Measurements from ENCODE around the gene ACTG1. TPM values are rescaled to one million over a fixed set of nuclear protein-coding genes. Genes with fewer than 3 reads are reported as not detected.

Gene ACTG1
- total RNA-seq, 2 experiments from 2014 or later: 1,296 to 1,318 TPM

DNA sequence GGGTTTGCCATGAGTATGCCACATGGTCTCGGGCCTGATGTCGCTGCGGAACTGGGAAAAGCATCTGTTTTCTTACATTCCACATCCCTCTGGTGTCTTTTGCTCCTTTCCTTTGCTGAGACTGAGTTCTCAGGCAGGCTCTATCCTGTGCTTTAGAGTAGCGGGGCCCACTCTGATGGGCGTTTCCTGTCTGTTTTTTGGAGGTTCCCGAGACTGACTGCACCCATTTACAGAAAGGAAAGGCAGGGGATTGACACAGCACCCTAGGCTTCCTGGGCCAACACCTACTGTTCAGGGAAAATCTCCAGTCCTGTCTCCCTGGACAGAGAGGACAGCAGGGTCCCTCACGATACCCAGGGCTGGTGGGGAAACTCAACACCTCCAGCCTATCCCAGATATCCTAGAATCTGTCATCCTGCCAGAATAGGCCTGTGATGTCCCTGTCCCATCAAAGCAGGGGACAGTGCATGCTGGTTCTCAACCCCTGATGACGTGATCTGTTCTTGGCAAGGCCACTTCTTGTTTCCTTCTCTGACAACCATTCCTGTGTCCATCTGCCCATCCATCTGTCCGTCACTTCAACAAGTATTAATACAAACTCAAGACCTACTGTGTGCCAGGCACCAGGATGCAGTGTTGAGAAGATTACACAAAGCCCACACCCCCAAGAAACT is 42.2 kb downstream of the ACTG1 start:
- no peak for ATAC-seq (ENCODE audit: poor library complexity)
- intact Hi-C loops (cut with DNase I, micrococcal nuclease): no loop called here
- Histone ChIP-seq H3K36me3 (ENCODE audit: insufficient read depth, low read length) (no peaks in the 10 kb centered on the region), H3K4me3 (ENCODE audit: low read length) (no peak overlapping the region), H3K27me3 (ENCODE audit: control insufficient read depth in 1 of 2, insufficient read depth in 2 of 2, low read length in 2 of 2) (no peaks in the 10 kb centered on the region), H3K27ac (ENCODE audit: low read depth in 1 of 2, low read length in 2 of 2) (no peak overlapping the region), H3K4me1 (ENCODE audit: insufficient read depth, low read length) (no peaks in the 10 kb centered on the region), H3K9me3 (ENCODE audit: control insufficient read depth in 1 of 2, insufficient read depth in 1 of 2, low read length in 2 of 2) (peaks cover 0 to 7% of the 10 kb centered on the region in 2 experiments)
- ChIA-PET POLR2A (no interaction called here), CTCF (no interaction called here)
- H3K36me3 Mint-ChIP-seq (ENCODE audit: low read depth): no peaks in the 10 kb centered on the region
- H3K4me1 Mint-ChIP-seq (ENCODE audit: low read depth): no peaks in the 10 kb centered on the region
- no peak for TF ChIP-seq CTCF (IDR thresholded peaks at IDR 0.05)
- H3K4me3 Mint-ChIP-seq: no peak overlapping the region
- H3K27me3 Mint-ChIP-seq: no peaks in the 10 kb centered on the region
- H3K9me3 Mint-ChIP-seq: no peaks in the 10 kb centered on the region
- no peak for DNase-seq
- no peak overlapping the region for H3K27ac Mint-ChIP-seq

DNA sequence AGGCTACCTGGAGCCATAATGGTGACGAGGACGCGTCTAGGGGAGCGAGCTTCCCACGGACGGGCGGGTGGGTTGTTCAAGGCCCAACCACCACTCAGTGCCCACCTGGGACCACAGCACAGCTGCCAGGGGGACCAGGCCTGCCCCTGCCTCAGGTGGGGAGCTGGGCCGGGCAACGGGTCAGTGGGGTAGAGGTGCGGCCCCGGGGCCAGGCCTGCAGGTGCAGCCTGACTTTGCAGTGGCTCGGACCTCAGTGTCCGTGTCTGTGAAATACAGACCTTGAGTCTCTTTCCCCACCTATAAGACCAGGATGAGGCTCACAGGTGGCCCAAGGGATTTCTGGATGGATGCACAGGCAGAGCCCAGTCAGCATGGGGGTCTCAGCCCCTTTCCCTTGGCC is 43.3 kb downstream of the ACTG1 start:
- Histone ChIP-seq H3K4me3 (ENCODE audit: low read length) (no peak overlapping the region), H3K27me3 (ENCODE audit: control insufficient read depth in 1 of 2, insufficient read depth in 2 of 2, low read length in 2 of 2) (no peaks in the 10 kb centered on the region), H3K27ac (ENCODE audit: low read depth in 1 of 2, low read length in 2 of 2) (no peak overlapping the region), H3K36me3 (ENCODE audit: insufficient read depth, low read length) (no peaks in the 10 kb centered on the region), H3K9me3 (ENCODE audit: control insufficient read depth in 1 of 2, insufficient read depth in 1 of 2, low read length in 2 of 2) (peaks cover 0 to 7% of the 10 kb centered on the region in 2 experiments), H3K4me1 (ENCODE audit: insufficient read depth, low read length) (no peaks in the 10 kb centered on the region)
- Mint-ChIP-seq H3K4me1 (ENCODE audit: low read depth) (no peaks in the 10 kb centered on the region), H3K4me3 (no peak overlapping the region), H3K36me3 (ENCODE audit: low read depth) (no peaks in the 10 kb centered on the region), H3K9me3 (no peaks in the 10 kb centered on the region), H3K27ac (no peak overlapping the region), H3K27me3 (no peaks in the 10 kb centered on the region)
- DNase-seq (no peak), ATAC-seq (ENCODE audit: poor library complexity) (no peak)
- no peak for TF ChIP-seq CTCF (IDR thresholded peaks at IDR 0.05)
- intact Hi-C loops (cut with DNase I, micrococcal nuclease): no loop called here
- ChIA-PET POLR2A (no interaction called here), CTCF (no interaction called here)

DNA sequence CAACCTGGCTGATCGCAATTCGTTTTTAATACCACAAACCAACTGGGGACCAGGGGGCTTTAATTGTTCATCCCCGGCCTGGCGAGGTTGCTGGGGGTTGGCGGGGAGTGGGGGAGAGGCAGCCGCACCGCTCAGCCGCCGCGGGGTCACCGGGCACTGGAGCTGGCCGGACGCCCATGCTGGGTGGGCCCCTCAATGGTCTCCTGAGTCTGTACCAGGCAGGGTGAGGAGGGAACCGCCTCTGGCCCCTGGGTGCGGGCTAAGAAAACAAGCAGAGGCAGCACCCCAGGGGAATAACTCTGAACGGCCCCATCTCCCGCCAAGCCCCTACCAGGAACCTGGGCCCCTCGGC is 43.9 kb downstream of the ACTG1 start:
- H3K27me3 Mint-ChIP-seq: no peaks in the 10 kb centered on the region
- H3K9me3 Mint-ChIP-seq: no peaks in the 10 kb centered on the region
- CTCF ChIA-PET: no interaction called here
- no peaks in the 10 kb centered on the region for H3K36me3 ChIP-seq (ENCODE audit: insufficient read depth, low read length)
- H3K4me1 ChIP-seq (ENCODE audit: insufficient read depth, low read length): no peaks in the 10 kb centered on the region
- no peak overlapping the region for H3K4me3 Mint-ChIP-seq
- no peaks in the 10 kb centered on the region for H3K27me3 ChIP-seq (ENCODE audit: control insufficient read depth in 1 of 2, insufficient read depth in 2 of 2, low read length in 2 of 2)
- H3K4me1 Mint-ChIP-seq (ENCODE audit: low read depth): no peaks in the 10 kb centered on the region
- DNase-seq (no peak), ATAC-seq (ENCODE audit: poor library complexity) (no peak)
- no peak overlapping the region for H3K27ac Mint-ChIP-seq
- no peak overlapping the region for H3K27ac ChIP-seq (ENCODE audit: low read depth in 1 of 2, low read length in 2 of 2)
- H3K9me3 ChIP-seq (ENCODE audit: control insufficient read depth in 1 of 2, insufficient read depth in 1 of 2, low read length in 2 of 2): peaks cover 0 to 9% of the 10 kb centered on the region in 2 experiments
- no peak overlapping the region for H3K4me3 ChIP-seq (ENCODE audit: low read length)
- TF ChIP-seq CTCF (IDR thresholded peaks at IDR 0.05): no peak
- intact Hi-C loops (cut with DNase I, micrococcal nuclease): no loop called here
- POLR2A ChIA-PET: no interaction called here
- H3K36me3 Mint-ChIP-seq (ENCODE audit: low read depth): no peaks in the 10 kb centered on the region

Data from CD4-positive, alpha-beta T cell (primary cell).